GM12878 (cell line): ENCODE measurements around the gene DAGLA. TPM values are rescaled to one million over a fixed set of nuclear protein-coding genes. Genes with fewer than 3 reads are reported as not detected.

Experiments
- ATAC-seq: fragments of 200-7000 bp; cut with Tn5 transposase; 3 replicates; pipeline ENCODE4 v1.9.1; 2020; ENCODE audit warnings: mild to moderate bottlenecking, moderate library complexity
- BruUV-seq: library from RNA; stranded (reverse); fragments of 400-500 nt; replicated peaks from 2 replicates; lab custom pipeline; 2021; lab: Mats Ljungman, UMichigan
- CTCF ChIA-PET: fragments of 300-600 bp; sonication (Branson Sonifier 250); formaldehyde crosslinking; extraction: SDS; loops from one replicate; lab custom pipeline; 2021; ENCODE audit warnings: inconsistent platforms; lab: Yijun Ruan, JAX
- POLR2A ChIA-PET: fragments of 350-600 bp; formaldehyde crosslinking; extraction: SDS; loops from one replicate; lab custom pipeline; 2021; ENCODE audit warnings: inconsistent platforms; lab: Charles Lee
- RAD21 ChIA-PET: fragments of 300-600 bp; sonication (Branson Sonifier 250); formaldehyde crosslinking; loops from one replicate; lab custom pipeline; 2023; ENCODE audit warnings: antibody characterized with exemption; ENCODE audit not compliant: unreplicated experiment; lab: Charles Lee
- SMC1A ChIA-PET: fragments of 300-600 bp; sonication (Branson Sonifier 250); formaldehyde crosslinking; loops from one replicate; lab custom pipeline; 2023; ENCODE audit not compliant: unreplicated experiment, uncharacterized antibody; lab: Charles Lee
- DNase-seq: peaks from one replicate; pipeline ENCODE4 v3.0.0-alpha.2; 2011; ENCODE audit warnings: low read depth, low spot score
- FAIRE-seq: peaks from 3 replicates; lab custom pipeline; 2011; peaks lifted over from hg19 to GRCh38; lab: Jason Lieb, UNC
- H2AFZ ChIP-seq: 2 replicates; pipeline ENCODE4 v1.6.0; 2011; ENCODE audit warnings: low read depth, low read length, control low read depth; ENCODE audit not compliant: control insufficient read depth
- H3K27ac ChIP-seq: 2 replicates; pipeline ENCODE4 v1.5.1; 2011; ENCODE audit warnings: control low read depth; ENCODE audit not compliant: control insufficient read depth, insufficient read depth
- H3K27me3 ChIP-seq, 2 experiments: replicated peaks in 1 of 2; 2 replicates each; pipeline versions ENCODE4 v1.6.0 to v1.6.1; 2011; ENCODE audit warnings: low read length in 1 of 2; ENCODE audit not compliant: control insufficient read depth in 2 of 2, insufficient read depth in 2 of 2
- H3K36me3 ChIP-seq, 2 experiments: 2 replicates each; pipeline ENCODE4 v1.5.1; 2011; ENCODE audit warnings: low read length in 1 of 2; ENCODE audit not compliant: control insufficient read depth in 2 of 2, insufficient read depth in 2 of 2
- H3K4me1 ChIP-seq: 2 replicates; pipeline ENCODE4 v1.6.1; 2011; ENCODE audit warnings: mild to moderate bottlenecking, low read length, moderate library complexity, mixed read lengths; ENCODE audit not compliant: control insufficient read depth, insufficient read depth
- H3K4me2 ChIP-seq: 2 replicates; pipeline ENCODE4 v1.6.0; 2011; ENCODE audit warnings: control low read depth; ENCODE audit not compliant: control insufficient read depth, insufficient read depth
- H3K4me3 ChIP-seq: fragments of 200-600 bp; sonication (generic); 2 replicates; pipeline ENCODE4 v1.5.1; 2016
- H3K79me2 ChIP-seq: 2 replicates; pipeline ENCODE4 v1.6.0; 2011; ENCODE audit warnings: low read length; ENCODE audit not compliant: control insufficient read depth, insufficient read depth
- H3K9ac ChIP-seq: 2 replicates; pipeline ENCODE4 v1.8.0; 2011; ENCODE audit warnings: low read length, control low read depth, mixed read lengths; ENCODE audit not compliant: control insufficient read depth, insufficient read depth
- H3K9me3 ChIP-seq: replicated peaks from 3 replicates; pipeline ENCODE4 v1.5.1; 2011; ENCODE audit warnings: mild to moderate bottlenecking, low read length; ENCODE audit not compliant: control insufficient read depth, insufficient read depth
- H4K20me1 ChIP-seq: 2 replicates; pipeline ENCODE4 v1.6.0; 2011; ENCODE audit not compliant: control insufficient read depth, insufficient read depth
- DPF2 ChIP-seq: fragments of 450-650 bp; IDR thresholded peaks from 2 replicates; pipeline ENCODE4 v1.6.1; 2017; ENCODE audit warnings: mild to moderate bottlenecking
- FOS ChIP-seq: IDR thresholded peaks from 3 replicates; pipeline ENCODE4 v1.6.1; 2011; ENCODE audit warnings: borderline replicate concordance; ENCODE audit not compliant: insufficient read length; ENCODE audit errors: extremely low read depth
- IKZF1 ChIP-seq: fragments of 450-650 bp; conservative IDR thresholded peaks from 2 replicates; pipeline ENCODE4 v1.6.1; 2017; ENCODE audit warnings: antibody characterized with exemption, mild to moderate bottlenecking
- NR2C2 ChIP-seq: IDR thresholded peaks from 2 replicates; pipeline ENCODE4 v1.6.1; 2011; ENCODE audit warnings: borderline replicate concordance, low read depth; ENCODE audit not compliant: control insufficient read depth, insufficient read length
- RFX5 ChIP-seq: IDR thresholded peaks from 2 replicates; pipeline ENCODE4 v1.6.1; 2011; ENCODE audit warnings: low read depth, low read length, improper control_type of control experiment
- SIN3A ChIP-seq: IDR thresholded peaks from 2 replicates; pipeline ENCODE4 v1.6.1; 2012; ENCODE audit warnings: low read depth, low read length, improper control_type of control experiment
- SMC3 ChIP-seq: IDR thresholded peaks from 2 replicates; pipeline ENCODE4 v1.6.1; 2011; ENCODE audit warnings: low read length, improper control_type of control experiment, borderline replicate concordance
- SUZ12 ChIP-seq: fragments of 200-600 bp; sonication (generic); IDR thresholded peaks from one replicate; pipeline ENCODE4 v1.6.1; 2018; ENCODE audit warnings: antibody characterized with exemption, mild to moderate bottlenecking; ENCODE audit not compliant: unreplicated experiment
- TCF3 ChIP-seq: IDR thresholded peaks from 2 replicates; pipeline ENCODE4 v1.6.1; 2012; ENCODE audit warnings: low read depth, mild to moderate bottlenecking, low read length, borderline replicate concordance; ENCODE audit not compliant: insufficient read depth
- WRNIP1 ChIP-seq: IDR thresholded peaks from 2 replicates; pipeline ENCODE4 v1.6.1; 2011; ENCODE audit warnings: low read depth, low read length, improper control_type of control experiment, borderline replicate concordance
- YBX1 ChIP-seq: fragments of 450-650 bp; IDR thresholded peaks from 2 replicates; pipeline ENCODE4 v1.6.1; 2016; ENCODE audit warnings: antibody characterized with exemption
- ZBTB11 ChIP-seq: fragments of 450-650 bp; formaldehyde crosslinking; IDR thresholded peaks from 2 replicates; pipeline ENCODE4 v1.5.0; 2022; ENCODE audit warnings: mild to moderate bottlenecking, missing genetic modification characterization
- whole genome bisulfite sequencing: methylation state at CpG from one replicate; pipeline ENCODE4 v1.1.6; 2016; ENCODE audit warnings: low lambda C conversion rate; ENCODE audit not compliant: insufficient replicate concordance, insufficient coverage; ENCODE audit errors: missing lambda C conversion rate; 5-methylcytosine and 5-hydroxymethylcytosine counted together
- in situ Hi-C: fragments of 300-500 bp; cut with MboI; formaldehyde crosslinking; loops from 9 replicates; pipeline ENCODE4 v1.14.3; 2018; ENCODE audit warnings: mixed read lengths
- intact Hi-C: fragments of 100-400 bp; cut with micrococcal nuclease; formaldehyde crosslinking; loops from one replicate; pipeline ENCODE4 v1.14.2; 2022; ENCODE audit not compliant: unreplicated experiment
- polyA plus RNA-seq, 11 experiments: library from polyadenylated mRNA; depleted of rRNA in 4 of 11; unstranded in 6 of 11; stranded (reverse) in 5 of 11; fragments of >200 nt; fragmentation: Nextera tagmentation in 4 of 11; fragmentation: Illumina TruSeq in 1 of 11; extraction: Ambion mirVana in 4 of 11; extraction: Trizol in 1 of 11; gene quantifications; 1 replicate in 1 of 11; 2 replicates in 10 of 11; pipeline versions ENCODE4 v1.2.1 to v1.2.3, GENCODE V29; 2011 to 2016; ENCODE audit warnings: inconsistent platforms in 2 of 11, missing spikeins in 2 of 11, low read depth in 1 of 11
- total RNA-seq, 4 experiments: library from RNA; depleted of rRNA in 3 of 4; stranded (reverse); fragments of >200 nt in 3 of 4; fragmentation: Illumina TruSeq in 1 of 4; extraction: Trizol in 1 of 4; gene quantifications; 2 replicates each; pipeline versions ENCODE4 v1.2.1 to v1.2.3, GENCODE V29; 2013 to 2021

The DAGLA gene
- total and polyA plus RNA-seq, 10 of the 15 experiments (the other 5 are each of a cell fraction or from before 2014, with no cell fraction given) = 0.05 TPM; not detected in 9

- intact Hi-C loops = no loop called here
- H3K27me3 ChIP-seq = peaks cover 0 to 2% of the 10 kb centered on the region in 2 experiments; a peak in 2 of 4 replicates
- H3K9me3 ChIP-seq = no peaks in the 10 kb centered on the region
- H3K4me3 ChIP-seq = no peak overlapping the region
- no peak for DNase-seq
- no peaks in the 10 kb centered on the region for H4K20me1 ChIP-seq
- POLR2A ChIA-PET = interaction anchor here (0.8 kb wide), 1 partner anchor 362 kb away, joined by 3 read pairs; no protein-coding TSS in a partner anchor
- in situ Hi-C loops = no loop called here
- no peak overlapping the region for H3K9ac ChIP-seq
- H3K79me2 ChIP-seq = no peaks in the 10 kb centered on the region
- RAD21 ChIA-PET = no interaction called here
- SMC1A ChIA-PET = no interaction called here
- peaks cover 6% of the 10 kb centered on the region for H3K4me1 ChIP-seq
- no peak overlapping the region for H3K27ac ChIP-seq
- CTCF ChIA-PET = interaction anchor here (0.7 to 0.8 kb wide), 2 partner anchors 8 to 35 kb away, joined by 3 read pairs; no protein-coding TSS in a partner anchor
- no peak for FAIRE-seq
- 35% methylated on average over 11 of the region's 11 CpGs for WGBS
- BruUV-seq = no TSS peak
- H3K4me2 ChIP-seq = no peak overlapping the region
- H3K36me3 ChIP-seq = no peaks in the 10 kb centered on the region
- TF ChIP-seq DPF2 = no peak
- TF ChIP-seq RFX5 = no peak
- no peak for TF ChIP-seq YBX1
- TF ChIP-seq FOS = no peak
- TF ChIP-seq WRNIP1 = no peak
- TF ChIP-seq ZBTB11 (CRISPR knock-in tag) = no peak
- no peak for TF ChIP-seq IKZF1
- no peak for TF ChIP-seq SUZ12
- no peak for TF ChIP-seq SIN3A
- TF ChIP-seq TCF3 = no peak
- TF ChIP-seq NR2C2 = no peak
- TF ChIP-seq SMC3 = no peak
- H2AFZ ChIP-seq = peak overlapping the region; percentile 17
- ATAC-seq = no peak
Measured at GRCh38 chr11:61698173-61698948, 18.2 kb downstream of the DAGLA start.
